ENCODE measurements around the gene ZBBX.

DNA sequence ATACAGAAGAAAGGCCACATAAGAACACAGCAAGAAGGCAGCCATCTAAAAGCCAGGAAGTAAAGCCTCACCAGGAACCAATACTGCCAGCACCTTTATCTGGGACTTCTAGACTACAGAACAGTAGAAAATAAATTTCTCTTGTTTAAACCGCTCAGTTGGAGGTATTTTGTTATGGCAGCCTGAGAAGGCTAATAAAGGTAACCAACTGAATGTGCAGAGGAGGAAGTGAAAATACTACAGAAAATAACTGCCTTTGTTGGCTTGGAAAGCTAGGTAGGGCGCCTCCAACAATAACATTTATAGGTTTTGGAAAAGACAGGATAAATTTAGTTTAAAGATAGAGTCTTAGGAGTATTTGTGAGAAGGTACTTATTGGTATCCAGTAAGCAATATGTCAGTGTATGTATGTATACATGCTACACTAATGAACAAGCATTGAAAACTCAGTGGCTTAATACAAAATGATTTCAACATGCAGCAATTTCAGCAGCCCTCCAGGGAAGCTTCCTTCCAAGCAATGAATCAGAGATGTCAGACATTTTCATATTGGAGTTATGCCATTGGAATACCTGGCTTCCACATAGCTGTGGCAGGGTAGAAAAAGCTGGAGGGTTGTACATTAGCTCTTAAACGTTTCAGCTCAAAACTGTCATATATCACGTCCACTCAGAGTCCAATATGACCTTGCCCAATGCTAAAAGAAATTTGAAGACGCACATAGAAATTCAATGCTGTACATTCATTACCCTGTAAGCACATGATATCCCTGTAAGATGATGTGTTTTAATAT lies 48.9 kb downstream of the ZBBX start:
- TF ChIP-seq EP300 (IDR thresholded peaks at IDR 0.05) (no peak), POLR2A (IDR thresholded peaks at IDR 0.05) (no peak)
